Measurements from ENCODE around the gene ATP2B3. TPM values are rescaled to one million over a fixed set of nuclear protein-coding genes. Genes with fewer than 3 reads are reported as not detected.
A peak's percentile ranks its signal among the peaks of the same experiment; 100 is the strongest.

ATP2B3 gene
- total RNA-seq, 4 donors from 2014 or later = under 0.01 to 0.33 (median 0.21) TPM

GRCh38 chrX:153551135-153551534 lies 33.7 kb downstream of the ATP2B3 start:
- H3K36me3 ChIP-seq = no peaks in the 10 kb centered on the region
- H3K4me3 ChIP-seq = no peak overlapping the region
- no peaks in the 10 kb centered on the region for H3K27me3 ChIP-seq
- DNase-seq (ENCODE audit: extremely low spot score) = no peak
- H3K27ac ChIP-seq (replicated peaks in 1 of 4) = no peak overlapping the region
- intact Hi-C loops (cut with DNase I) = no loop called here
- TF ChIP-seq POLR2A (IDR thresholded peaks at IDR 0.05; ENCODE audit: low read depth) (no peak), POLR2AphosphoS5 (IDR thresholded peaks at IDR 0.05) (no peak), EP300 (IDR thresholded peaks at IDR 0.05) (no peak)
- TF ChIP-seq, protein P1, sequence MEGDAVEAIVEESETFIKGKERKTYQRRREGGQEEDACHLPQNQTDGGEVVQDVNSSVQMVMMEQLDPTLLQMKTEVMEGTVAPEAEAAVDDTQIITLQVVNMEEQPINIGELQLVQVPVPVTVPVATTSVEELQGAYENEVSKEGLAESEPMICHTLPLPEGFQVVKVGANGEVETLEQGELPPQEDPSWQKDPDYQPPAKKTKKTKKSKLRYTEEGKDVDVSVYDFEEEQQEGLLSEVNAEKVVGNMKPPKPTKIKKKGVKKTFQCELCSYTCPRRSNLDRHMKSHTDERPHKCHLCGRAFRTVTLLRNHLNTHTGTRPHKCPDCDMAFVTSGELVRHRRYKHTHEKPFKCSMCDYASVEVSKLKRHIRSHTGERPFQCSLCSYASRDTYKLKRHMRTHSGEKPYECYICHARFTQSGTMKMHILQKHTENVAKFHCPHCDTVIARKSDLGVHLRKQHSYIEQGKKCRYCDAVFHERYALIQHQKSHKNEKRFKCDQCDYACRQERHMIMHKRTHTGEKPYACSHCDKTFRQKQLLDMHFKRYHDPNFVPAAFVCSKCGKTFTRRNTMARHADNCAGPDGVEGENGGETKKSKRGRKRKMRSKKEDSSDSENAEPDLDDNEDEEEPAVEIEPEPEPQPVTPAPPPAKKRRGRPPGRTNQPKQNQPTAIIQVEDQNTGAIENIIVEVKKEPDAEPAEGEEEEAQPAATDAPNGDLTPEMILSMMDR (IDR thresholded peaks at IDR 0.05) = no peak
- H3K4me1 ChIP-seq = peaks cover 0 to 9% (median 2%) of the 10 kb centered on the region in 4 donors
- no peaks in the 10 kb centered on the region for H3K9me3 ChIP-seq
- WGBS = 81% methylated on average over 5 of the region's 5 CpGs

DNA sequence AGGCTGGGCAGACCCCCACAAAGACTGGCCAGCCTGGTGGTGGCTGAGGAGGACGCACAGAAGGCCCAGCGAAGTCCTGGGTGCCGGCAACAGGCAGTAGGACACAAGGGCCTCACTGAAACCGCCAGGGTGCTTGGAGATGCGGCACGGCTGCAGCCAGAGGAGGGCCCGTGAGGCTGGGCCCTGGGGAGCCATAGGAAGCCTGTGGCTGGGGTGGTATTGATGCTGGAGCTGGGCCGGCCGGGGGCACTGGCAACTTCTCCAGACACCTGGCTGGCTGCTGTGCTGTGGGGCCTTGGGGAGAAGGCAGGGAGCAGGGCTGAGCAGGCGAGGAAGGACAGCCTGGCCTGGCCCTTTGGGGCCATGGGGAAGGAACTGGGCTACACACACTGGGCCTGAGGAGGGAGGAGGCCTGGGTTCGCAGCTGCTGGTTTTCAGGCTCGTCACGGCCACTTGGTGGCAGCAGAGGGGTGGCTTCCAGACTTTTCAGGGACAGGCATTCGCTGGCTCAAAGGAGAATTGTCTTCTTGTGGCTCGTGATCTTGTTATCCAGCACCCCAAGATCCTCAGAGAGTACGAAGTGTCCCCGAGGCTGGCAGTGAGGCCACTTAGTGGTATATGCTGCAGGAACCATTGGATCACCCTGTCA lies 37.2 kb downstream of the ATP2B3 start:
- Histone ChIP-seq H3K27me3 (no peaks in the 10 kb centered on the region), H3K9me3 (no peaks in the 10 kb centered on the region), H3K4me3 (no peak overlapping the region), H3K36me3 (no peaks in the 10 kb centered on the region), H3K4me1 (peaks cover 0 to 9% (median 2%) of the 10 kb centered on the region in 4 donors), H3K27ac (replicated peaks in 1 of 4) (no peak overlapping the region)
- 38% methylated on average over 17 of the region's 17 CpGs for WGBS
- intact Hi-C loops (cut with DNase I) = loop anchor here (5.0 kb wide), 1 partner anchor 108 kb away; no protein-coding TSS in a partner anchor
- peak; percentile 92 for DNase-seq (ENCODE audit: extremely low spot score)
- TF ChIP-seq EP300 (IDR thresholded peaks at IDR 0.05) (no peak), POLR2AphosphoS5 (IDR thresholded peaks at IDR 0.05) (peak in 1 of 2 donors; percentile 9)
- TF ChIP-seq, protein P1 (IDR thresholded peaks at IDR 0.05) = peak; percentile 47 to 67 (median 48)

DNA sequence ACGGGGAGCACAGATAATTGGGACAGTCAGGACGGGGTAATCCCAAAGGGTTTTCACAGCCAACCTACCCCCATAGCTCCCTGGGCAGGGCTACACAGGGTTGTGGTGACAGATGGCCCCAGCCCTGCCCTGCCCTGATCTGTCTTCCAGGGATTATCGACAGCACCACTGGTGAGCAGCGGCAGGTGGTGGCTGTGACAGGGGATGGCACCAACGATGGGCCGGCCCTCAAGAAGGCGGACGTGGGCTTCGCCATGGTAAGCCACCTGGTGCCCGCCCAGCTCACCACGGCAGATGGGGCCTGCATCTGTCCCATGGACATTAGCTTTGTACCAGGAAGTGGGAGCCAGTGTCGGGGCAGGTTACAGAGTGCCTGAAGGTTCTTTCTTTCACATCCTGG lies 39.3 kb downstream of the ATP2B3 start:
- Histone ChIP-seq H3K4me1 (peaks cover 0 to 9% (median 2%) of the 10 kb centered on the region in 4 donors), H3K9me3 (no peaks in the 10 kb centered on the region), H3K27me3 (no peaks in the 10 kb centered on the region), H3K27ac (replicated peaks in 1 of 4) (no peak overlapping the region), H3K4me3 (no peak overlapping the region), H3K36me3 (no peaks in the 10 kb centered on the region)
- no peak for TF ChIP-seq EP300 (IDR thresholded peaks at IDR 0.05)
- TF ChIP-seq, protein P1 (IDR thresholded peaks at IDR 0.05) = no peak
- no peak for TF ChIP-seq POLR2AphosphoS5 (IDR thresholded peaks at IDR 0.05)
- TF ChIP-seq POLR2A (IDR thresholded peaks at IDR 0.05; ENCODE audit: low read depth) = no peak
- intact Hi-C loops (cut with DNase I) = loop anchor here (5.0 kb wide), 1 partner anchor 106 kb away; no protein-coding TSS in a partner anchor
- 82% methylated on average over 3 of the region's 12 CpGs for WGBS
- DNase-seq (ENCODE audit: extremely low spot score) = no peak

GRCh38 chrX:153557618-153558355 lies 40.3 kb downstream of the ATP2B3 start:
- intact Hi-C loops (cut with DNase I) = loop anchor here (5.0 kb wide), 1 partner anchor 105 kb away; no protein-coding TSS in a partner anchor
- H3K27me3 ChIP-seq = no peaks in the 10 kb centered on the region
- no peak for TF ChIP-seq EP300 (IDR thresholded peaks at IDR 0.05)
- no peak for TF ChIP-seq POLR2AphosphoS5 (IDR thresholded peaks at IDR 0.05)
- TF ChIP-seq POLR2A (IDR thresholded peaks at IDR 0.05; ENCODE audit: low read depth) = no peak
- TF ChIP-seq, protein P1 (IDR thresholded peaks at IDR 0.05) = no peak
- H3K9me3 ChIP-seq = no peaks in the 10 kb centered on the region
- H3K36me3 ChIP-seq = no peaks in the 10 kb centered on the region
- H3K4me3 ChIP-seq = no peak overlapping the region
- no peak overlapping the region for H3K27ac ChIP-seq (replicated peaks in 1 of 4)
- DNase-seq (ENCODE audit: extremely low spot score) = no peak
- WGBS = 75% methylated on average over 5 of the region's 19 CpGs
- peaks cover 0 to 9% (median 2%) of the 10 kb centered on the region in 4 donors for H3K4me1 ChIP-seq
